Effector CD8-positive, alpha-beta T cell (primary cell): ENCODE measurements around the gene AGFG2.
"Not testable (repeated sequence)": the region's sequence is repeated elsewhere in the genome, so short reads cannot be mapped to it uniquely, and the experiment has no call there.

Experiments
- DNase-seq: peaks from one replicate; lab custom pipeline; 2025; lab: John Stamatoyannopoulos, UW
- total RNA-seq, 4 experiments: gene quantifications; one replicate each; lab custom pipeline; 2026; lab: John Stamatoyannopoulos, UW

The AGFG2 gene
- 34.5 to 63.6 (median 47.1) reads per million in 4 experiments for total RNA-seq

- DNase-seq: peak; percentile 99
Measured at GRCh38 chr7:100538654-100539435, at the start of gene AGFG2. TSS of gene AGFG2 (plus strand) at chr7:100539203. CDS start at chr7:100539347, 144 bp downstream.

GRCh38 chr7:100489824-100490223, 49.2 kb upstream of the AGFG2 start:
- DNase-seq: no peak

- no peak for DNase-seq
Measured at GRCh38 chr7:100490483-100491191, 48.4 kb upstream of the AGFG2 start.

GRCh38 chr7:100491192-100491578, 47.8 kb upstream of the AGFG2 start:
- no peak for DNase-seq

GRCh38 chr7:100492738-100493475, 46.1 kb upstream of the AGFG2 start:
- no peak for DNase-seq

GRCh38 chr7:100493476-100494264, 45.3 kb upstream of the AGFG2 start:
- DNase-seq: peak; percentile 33

- no peak for DNase-seq
Measured at GRCh38 chr7:100496509-100496908, 42.5 kb upstream of the AGFG2 start.

GRCh38 chr7:100500743-100501142, 38.3 kb upstream of the AGFG2 start:
- DNase-seq: not testable (repeated sequence)

GRCh38 chr7:100504031-100504430, 35.0 kb upstream of the AGFG2 start:
- not testable (repeated sequence) for DNase-seq

GRCh38 chr7:100504887-100505611, 34.0 kb upstream of the AGFG2 start:
- no peak for DNase-seq

- no peak for DNase-seq
Measured at GRCh38 chr7:100506356-100506923, 32.6 kb upstream of the AGFG2 start.

- no peak for DNase-seq
Measured at GRCh38 chr7:100509231-100509630, 29.8 kb upstream of the AGFG2 start.

GRCh38 chr7:100510437-100511239, 28.4 kb upstream of the AGFG2 start:
- DNase-seq: no peak

- DNase-seq: no peak
Measured at GRCh38 chr7:100513212-100513810, 25.7 kb upstream of the AGFG2 start.

- DNase-seq: no peak
Measured at GRCh38 chr7:100515072-100515532, 23.9 kb upstream of the AGFG2 start.

- peak; percentile 4 for DNase-seq
Measured at GRCh38 chr7:100516135-100516812, 22.7 kb upstream of the AGFG2 start.

- no peak for DNase-seq
Measured at GRCh38 chr7:100517305-100517704, 21.7 kb upstream of the AGFG2 start.

GRCh38 chr7:100519580-100519979, 19.4 kb upstream of the AGFG2 start:
- no peak for DNase-seq

GRCh38 chr7:100520138-100520537, 18.9 kb upstream of the AGFG2 start:
- DNase-seq: no peak
